ENCODE measurements around the gene FAM53C. TPM values are rescaled to one million over a fixed set of nuclear protein-coding genes. Genes with fewer than 3 reads are reported as not detected.

FAM53C gene
- polyA plus RNA-seq, 1 donor (not counting 4 experiments of a cell fraction or from before 2014, with no cell fraction given) = 24.6 TPM

DNA sequence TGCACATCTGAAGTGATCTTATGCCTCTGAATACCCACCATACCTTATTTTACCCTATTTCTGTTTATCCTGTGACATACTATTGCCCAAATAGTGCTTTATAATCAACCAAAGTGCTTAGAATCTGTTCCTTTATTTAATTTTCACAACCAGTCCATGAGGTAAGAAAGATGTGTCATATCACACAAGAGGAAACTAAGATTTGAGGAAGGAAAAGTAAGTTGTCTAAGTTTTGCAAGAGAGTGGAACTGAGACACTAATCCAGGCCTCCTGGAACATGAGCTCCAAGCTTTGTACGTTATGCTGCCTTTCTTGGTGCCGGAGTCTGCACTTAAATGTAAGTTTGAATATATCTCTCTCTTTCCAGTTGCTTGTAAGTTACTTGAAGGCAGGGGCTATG lies 31.6 kb downstream of the FAM53C start:
- H4K20me1 ChIP-seq (ENCODE audit: control insufficient read depth, extremely low read depth, insufficient read depth, low read length) = peaks cover 4% of the 10 kb centered on the region
- dilution Hi-C loops (cut with MboI; ENCODE audit: extremely low pct_ligation_motif_present, low sequenced_read_pairs) = no loop called here
- H3K4me3 ChIP-seq (ENCODE audit: control insufficient read depth in 2 of 3, extremely low read depth in 1 of 3, insufficient read depth in 2 of 3, low read depth in 1 of 3, low read length in 3 of 3) = no peak overlapping the region
- H3K27ac ChIP-seq (ENCODE audit: control insufficient read depth, insufficient read depth, low read length) = no peak overlapping the region
- H2AFZ ChIP-seq (ENCODE audit: control insufficient read depth, low read length) = no peak overlapping the region
- H3K9me1 ChIP-seq (ENCODE audit: control insufficient read depth, extremely low read depth, insufficient read depth, low read length) = peaks cover 3% of the 10 kb centered on the region
- DNase-seq (ENCODE audit: low read depth, low spot score) = no peak
- no peak for FAIRE-seq
- no peak overlapping the region for H3K9ac ChIP-seq (ENCODE audit: control insufficient read depth, extremely low read depth, insufficient read depth, low read length)
- H3K4me1 ChIP-seq (ENCODE audit: control insufficient read depth, extremely low read depth, insufficient read depth, low read length) = no peaks in the 10 kb centered on the region
- H3K36me3 ChIP-seq (ENCODE audit: control insufficient read depth in 2 of 2, extremely low read depth in 1 of 2, insufficient read depth in 2 of 2, low read length in 2 of 2) = no peaks in the 10 kb centered on the region
- no peak overlapping the region for H3K4me2 ChIP-seq (ENCODE audit: control insufficient read depth, extremely low read depth, insufficient read depth, low read depth, low read length)
- no peaks in the 10 kb centered on the region for H3K9me3 ChIP-seq (ENCODE audit: control insufficient read depth, low read depth, low read length)
- TF ChIP-seq EZH2 (IDR thresholded peaks at IDR 0.05; ENCODE audit: low read length) = no peak
- peaks cover 63% of the 10 kb centered on the region for H3K79me2 ChIP-seq (ENCODE audit: control insufficient read depth, insufficient read depth, low read length)
- H3K27me3 ChIP-seq (ENCODE audit: control insufficient read depth, extremely low read depth, insufficient read depth, low read length) = no peaks in the 10 kb centered on the region

DNA sequence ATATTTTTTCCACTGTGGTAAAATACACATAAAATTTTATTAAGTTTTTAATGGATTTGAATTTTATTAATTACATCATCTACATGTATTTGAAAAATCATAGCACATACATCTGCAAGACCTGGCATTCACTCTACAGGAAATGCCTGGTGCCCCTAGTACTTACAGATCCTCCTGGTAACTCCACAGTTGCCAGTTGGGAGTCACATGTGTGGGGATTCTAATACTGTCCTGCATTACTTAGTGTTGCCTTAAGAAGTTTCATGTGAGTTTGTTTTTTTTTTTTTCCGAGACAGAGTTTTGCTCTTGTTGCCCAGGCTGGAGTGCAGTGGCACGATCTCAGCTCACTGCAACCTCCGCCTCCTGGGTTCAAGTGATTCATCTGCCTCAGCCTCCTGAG lies 32.5 kb downstream of the FAM53C start:
- peaks cover 4% of the 10 kb centered on the region for H4K20me1 ChIP-seq (ENCODE audit: control insufficient read depth, extremely low read depth, insufficient read depth, low read length)
- H3K79me2 ChIP-seq (ENCODE audit: control insufficient read depth, insufficient read depth, low read length) = peaks cover 56% of the 10 kb centered on the region
- H3K4me1 ChIP-seq (ENCODE audit: control insufficient read depth, extremely low read depth, insufficient read depth, low read length) = no peaks in the 10 kb centered on the region
- no peak overlapping the region for H3K4me3 ChIP-seq (ENCODE audit: control insufficient read depth in 2 of 3, extremely low read depth in 1 of 3, insufficient read depth in 2 of 3, low read depth in 1 of 3, low read length in 3 of 3)
- H3K27ac ChIP-seq (ENCODE audit: control insufficient read depth, insufficient read depth, low read length) = no peak overlapping the region
- peaks cover 3% of the 10 kb centered on the region for H3K9me1 ChIP-seq (ENCODE audit: control insufficient read depth, extremely low read depth, insufficient read depth, low read length)
- no peak overlapping the region for H3K4me2 ChIP-seq (ENCODE audit: control insufficient read depth, extremely low read depth, insufficient read depth, low read depth, low read length)
- TF ChIP-seq, protein P1, sequence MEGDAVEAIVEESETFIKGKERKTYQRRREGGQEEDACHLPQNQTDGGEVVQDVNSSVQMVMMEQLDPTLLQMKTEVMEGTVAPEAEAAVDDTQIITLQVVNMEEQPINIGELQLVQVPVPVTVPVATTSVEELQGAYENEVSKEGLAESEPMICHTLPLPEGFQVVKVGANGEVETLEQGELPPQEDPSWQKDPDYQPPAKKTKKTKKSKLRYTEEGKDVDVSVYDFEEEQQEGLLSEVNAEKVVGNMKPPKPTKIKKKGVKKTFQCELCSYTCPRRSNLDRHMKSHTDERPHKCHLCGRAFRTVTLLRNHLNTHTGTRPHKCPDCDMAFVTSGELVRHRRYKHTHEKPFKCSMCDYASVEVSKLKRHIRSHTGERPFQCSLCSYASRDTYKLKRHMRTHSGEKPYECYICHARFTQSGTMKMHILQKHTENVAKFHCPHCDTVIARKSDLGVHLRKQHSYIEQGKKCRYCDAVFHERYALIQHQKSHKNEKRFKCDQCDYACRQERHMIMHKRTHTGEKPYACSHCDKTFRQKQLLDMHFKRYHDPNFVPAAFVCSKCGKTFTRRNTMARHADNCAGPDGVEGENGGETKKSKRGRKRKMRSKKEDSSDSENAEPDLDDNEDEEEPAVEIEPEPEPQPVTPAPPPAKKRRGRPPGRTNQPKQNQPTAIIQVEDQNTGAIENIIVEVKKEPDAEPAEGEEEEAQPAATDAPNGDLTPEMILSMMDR (optimal IDR thresholded peaks at IDR 0.05 in 1 of 3, IDR thresholded peaks at IDR 0.05 in 1 of 3, conservative IDR thresholded peaks at IDR 0.05 in 1 of 3; ENCODE audit: extremely low read depth in 1 of 3, insufficient read depth in 2 of 3, low read length in 3 of 3) = no peak
- no peak for TF ChIP-seq EZH2 (IDR thresholded peaks at IDR 0.05; ENCODE audit: low read length)
- no peaks in the 10 kb centered on the region for H3K9me3 ChIP-seq (ENCODE audit: control insufficient read depth, low read depth, low read length)
- no peaks in the 10 kb centered on the region for H3K36me3 ChIP-seq (ENCODE audit: control insufficient read depth in 2 of 2, extremely low read depth in 1 of 2, insufficient read depth in 2 of 2, low read length in 2 of 2)
- no peak overlapping the region for H2AFZ ChIP-seq (ENCODE audit: control insufficient read depth, low read length)
- dilution Hi-C loops (cut with MboI; ENCODE audit: extremely low pct_ligation_motif_present, low sequenced_read_pairs) = no loop called here
- no peak overlapping the region for H3K9ac ChIP-seq (ENCODE audit: control insufficient read depth, extremely low read depth, insufficient read depth, low read length)
- DNase-seq (ENCODE audit: low read depth, low spot score) = no peak
- H3K27me3 ChIP-seq (ENCODE audit: control insufficient read depth, extremely low read depth, insufficient read depth, low read length) = no peaks in the 10 kb centered on the region
- FAIRE-seq = no peak

DNA sequence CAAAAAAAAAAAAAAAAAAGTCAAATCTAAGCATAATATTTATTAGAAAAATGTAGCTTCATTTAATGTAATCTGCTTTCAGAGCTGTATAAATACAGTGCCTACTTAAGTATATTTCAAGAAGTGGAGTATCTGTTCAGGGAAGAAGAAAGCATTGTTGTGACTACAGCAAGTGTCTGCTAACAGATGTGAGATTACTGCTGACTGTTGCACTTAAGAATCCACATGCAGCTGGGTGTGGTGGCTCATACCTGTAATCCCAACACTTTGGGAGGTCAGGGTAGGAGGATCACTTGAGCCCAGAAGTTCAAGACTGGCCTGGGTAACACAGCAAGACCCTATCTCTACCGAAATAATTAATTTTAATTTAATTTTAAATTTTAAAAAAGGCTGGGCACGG lies 33.4 kb downstream of the FAM53C start:
- Histone ChIP-seq H3K27ac (ENCODE audit: control insufficient read depth, insufficient read depth, low read length) (no peak overlapping the region), H4K20me1 (ENCODE audit: control insufficient read depth, extremely low read depth, insufficient read depth, low read length) (peaks cover 4% of the 10 kb centered on the region), H3K27me3 (ENCODE audit: control insufficient read depth, extremely low read depth, insufficient read depth, low read length) (no peaks in the 10 kb centered on the region), H2AFZ (ENCODE audit: control insufficient read depth, low read length) (no peak overlapping the region), H3K4me1 (ENCODE audit: control insufficient read depth, extremely low read depth, insufficient read depth, low read length) (no peaks in the 10 kb centered on the region), H3K79me2 (ENCODE audit: control insufficient read depth, insufficient read depth, low read length) (peaks cover 48% of the 10 kb centered on the region), H3K4me2 (ENCODE audit: control insufficient read depth, extremely low read depth, insufficient read depth, low read depth, low read length) (no peak overlapping the region), H3K9me3 (ENCODE audit: control insufficient read depth, low read depth, low read length) (no peaks in the 10 kb centered on the region), H3K4me3 (ENCODE audit: control insufficient read depth in 2 of 3, extremely low read depth in 1 of 3, insufficient read depth in 2 of 3, low read depth in 1 of 3, low read length in 3 of 3) (no peak overlapping the region), H3K36me3 (ENCODE audit: control insufficient read depth in 2 of 2, extremely low read depth in 1 of 2, insufficient read depth in 2 of 2, low read length in 2 of 2) (no peaks in the 10 kb centered on the region), H3K9ac (ENCODE audit: control insufficient read depth, extremely low read depth, insufficient read depth, low read length) (no peak overlapping the region), H3K9me1 (ENCODE audit: control insufficient read depth, extremely low read depth, insufficient read depth, low read length) (peaks cover 3% of the 10 kb centered on the region)
- no peak for TF ChIP-seq EZH2 (IDR thresholded peaks at IDR 0.05; ENCODE audit: low read length)
- TF ChIP-seq, protein P1 (optimal IDR thresholded peaks at IDR 0.05 in 1 of 3, IDR thresholded peaks at IDR 0.05 in 1 of 3, conservative IDR thresholded peaks at IDR 0.05 in 1 of 3; ENCODE audit: extremely low read depth in 1 of 3, insufficient read depth in 2 of 3, low read length in 3 of 3) = no peak
- DNase-seq (ENCODE audit: low read depth, low spot score) (no peak), FAIRE-seq (no peak)
- dilution Hi-C loops (cut with MboI; ENCODE audit: extremely low pct_ligation_motif_present, low sequenced_read_pairs) = no loop called here
